ENCODE data around the gene BCL3.
"Not testable (repeated sequence)": the region's sequence is repeated elsewhere in the genome, so short reads cannot be mapped to it uniquely, and the experiment has no call there.

BCL3 gene

DNA sequence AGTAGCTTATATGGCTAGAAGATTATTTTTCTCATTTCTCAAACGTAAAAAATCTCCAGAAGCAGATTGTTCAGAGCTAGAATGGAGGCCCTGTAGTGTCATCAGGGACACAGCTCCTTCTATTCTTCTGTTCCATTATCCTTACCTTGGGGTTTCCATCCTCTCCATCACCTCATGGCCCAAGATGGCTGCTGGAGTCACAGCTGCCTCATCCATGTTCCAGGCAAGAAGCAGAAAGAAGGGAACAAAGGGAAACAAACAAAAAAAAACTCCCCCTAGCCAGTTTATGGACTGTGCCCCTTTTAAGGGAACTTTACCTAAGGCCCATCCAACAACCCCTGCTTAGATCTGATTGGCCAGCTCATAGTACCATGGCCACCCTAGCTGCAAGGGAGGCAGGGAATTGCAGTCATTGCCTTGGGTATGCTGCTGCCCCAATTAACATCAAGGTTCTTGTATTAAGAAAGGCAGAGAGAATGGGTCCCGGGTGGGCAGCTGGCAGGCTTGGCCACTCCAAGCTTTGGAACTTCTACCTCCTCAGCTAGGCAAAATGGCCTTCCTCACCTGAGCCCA is 33.8 kb upstream of the BCL3 start:
- peaks cover 3% of the 10 kb centered on the region for H3K36me3 Mint-ChIP-seq
- no peak overlapping the region for H3K27ac Mint-ChIP-seq
- no peak overlapping the region for H3K4me3 Mint-ChIP-seq
- peaks cover 4% of the 10 kb centered on the region for H3K4me1 Mint-ChIP-seq (ENCODE audit: low read depth)
- peaks cover 9% of the 10 kb centered on the region for H3K9me3 Mint-ChIP-seq (ENCODE audit: low read depth)
- H3K27me3 Mint-ChIP-seq: no peaks in the 10 kb centered on the region

DNA sequence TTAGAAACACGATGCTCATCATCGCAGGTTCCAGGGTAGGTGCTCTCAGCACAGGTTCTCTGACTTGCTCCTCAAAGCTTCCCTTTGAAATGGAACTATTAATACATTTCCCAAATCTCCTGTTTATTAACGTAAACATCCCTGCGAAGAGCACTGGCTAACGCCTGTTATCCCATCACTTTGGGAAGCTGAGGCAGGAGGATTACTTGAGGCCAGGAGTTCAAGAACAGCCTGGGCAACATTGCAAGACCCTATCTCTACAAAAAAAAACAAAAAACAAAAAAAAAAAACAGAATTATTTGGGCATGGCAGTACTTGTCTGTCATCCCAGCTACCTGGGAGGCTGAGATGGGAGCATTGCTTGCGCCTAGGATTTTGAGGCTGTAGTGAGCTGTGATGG is 30.9 kb upstream of the BCL3 start:
- H3K9me3 Mint-ChIP-seq (ENCODE audit: low read depth): peaks cover 9% of the 10 kb centered on the region
- H3K27ac Mint-ChIP-seq: no peak overlapping the region
- no peaks in the 10 kb centered on the region for H3K27me3 Mint-ChIP-seq
- H3K4me3 Mint-ChIP-seq: no peak overlapping the region
- H3K36me3 Mint-ChIP-seq: peaks cover 3% of the 10 kb centered on the region
- peaks cover 8% of the 10 kb centered on the region for H3K4me1 Mint-ChIP-seq (ENCODE audit: low read depth)

DNA sequence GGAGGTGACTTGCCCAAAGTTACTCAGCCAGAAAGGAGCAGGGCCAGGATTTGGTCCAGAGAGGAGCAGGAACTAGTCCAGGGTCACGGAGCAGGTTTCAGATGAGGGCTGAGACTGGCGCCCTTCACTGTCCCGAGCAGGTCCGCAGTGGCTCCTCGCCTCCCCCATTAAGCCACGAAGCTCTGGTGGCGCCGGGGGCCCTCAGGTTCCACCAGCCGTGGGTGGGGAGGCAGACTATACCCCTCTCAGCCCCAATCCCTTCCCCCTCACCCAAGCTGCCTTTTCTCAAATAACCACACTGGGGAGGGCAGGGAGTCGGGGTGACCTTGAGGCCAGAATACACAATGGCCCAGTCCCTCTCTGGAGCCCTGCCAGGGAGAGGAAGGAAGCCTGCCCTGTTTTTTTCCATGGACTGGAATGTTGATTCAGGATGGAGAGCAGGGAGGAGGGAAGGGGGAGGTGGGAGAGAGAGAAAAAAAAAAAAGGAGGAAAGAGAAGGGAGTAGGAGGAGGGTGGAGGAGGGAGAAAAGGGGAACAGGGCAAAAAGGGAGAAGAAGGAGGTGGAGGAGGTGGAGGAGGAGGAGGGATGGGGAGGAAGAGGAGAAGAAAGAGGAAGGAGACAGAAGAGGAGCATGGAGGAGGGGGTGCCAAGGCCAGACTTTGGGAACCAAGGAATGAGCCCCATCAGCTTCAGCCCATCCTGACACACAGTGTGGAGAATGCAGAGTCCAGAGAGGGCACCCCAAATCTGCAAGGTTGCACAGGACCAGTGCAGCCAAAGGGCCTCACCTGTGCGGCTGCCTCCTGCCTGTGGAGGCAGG is 29.9 kb upstream of the BCL3 start:
- H3K9me3 Mint-ChIP-seq (ENCODE audit: low read depth): peaks cover 9% of the 10 kb centered on the region
- H3K27me3 Mint-ChIP-seq: no peaks in the 10 kb centered on the region
- H3K27ac Mint-ChIP-seq: no peak overlapping the region
- peaks cover 15% of the 10 kb centered on the region for H3K4me1 Mint-ChIP-seq (ENCODE audit: low read depth)
- peaks cover 3% of the 10 kb centered on the region for H3K36me3 Mint-ChIP-seq
- no peak overlapping the region for H3K4me3 Mint-ChIP-seq

DNA sequence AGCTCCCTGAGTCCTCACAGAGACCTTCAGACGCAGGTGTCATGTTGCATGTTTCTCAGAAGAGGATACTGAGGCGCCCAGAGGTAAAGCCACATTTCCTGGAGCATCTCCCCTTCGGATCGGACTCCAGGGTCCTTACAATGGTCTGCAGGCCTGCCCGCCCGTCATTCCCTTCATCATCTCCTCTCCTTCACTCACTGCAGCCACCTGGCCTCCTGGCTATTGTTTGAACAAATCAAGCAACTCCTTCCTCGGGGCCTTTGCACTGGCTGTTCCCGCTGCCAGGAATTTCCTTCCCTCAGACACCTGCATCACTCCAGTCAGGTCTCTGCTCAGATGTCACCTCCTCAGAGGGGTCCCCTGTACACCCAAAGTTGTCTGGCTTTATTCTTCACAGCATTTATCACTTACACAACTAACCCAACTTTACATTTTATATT is 29.2 kb upstream of the BCL3 start:
- Mint-ChIP-seq H3K36me3 (peaks cover 3% of the 10 kb centered on the region), H3K27me3 (no peaks in the 10 kb centered on the region), H3K27ac (no peak overlapping the region), H3K9me3 (ENCODE audit: low read depth) (peaks cover 9% of the 10 kb centered on the region), H3K4me3 (no peak overlapping the region), H3K4me1 (ENCODE audit: low read depth) (peaks cover 21% of the 10 kb centered on the region)

DNA sequence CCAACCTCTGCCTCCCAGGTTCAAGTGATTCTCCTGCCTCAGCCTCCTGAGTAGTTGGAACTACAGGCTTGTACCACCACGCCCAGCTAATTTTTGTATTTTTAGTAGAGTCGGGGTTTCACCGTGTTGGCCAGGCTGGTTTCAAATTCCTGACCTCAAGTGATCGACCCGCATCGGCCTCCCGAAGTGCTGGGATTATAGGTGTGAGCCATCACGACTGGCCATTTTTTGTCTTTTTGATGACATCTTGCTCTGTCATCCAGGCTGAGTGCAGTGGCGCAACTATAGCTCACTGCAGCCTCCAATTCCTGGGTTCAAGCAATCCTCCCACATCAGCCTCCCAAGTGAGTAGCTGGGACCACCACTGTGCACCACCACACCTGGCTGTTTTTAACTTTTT is 28.1 kb upstream of the BCL3 start:
- not testable (repeated sequence) for H3K27ac Mint-ChIP-seq; H3K27me3 Mint-ChIP-seq; H3K36me3 Mint-ChIP-seq; H3K4me3 Mint-ChIP-seq; H3K9me3 Mint-ChIP-seq (ENCODE audit: low read depth)
- H3K4me1 Mint-ChIP-seq (ENCODE audit: low read depth): peaks cover 22% of the 10 kb centered on the region

DNA sequence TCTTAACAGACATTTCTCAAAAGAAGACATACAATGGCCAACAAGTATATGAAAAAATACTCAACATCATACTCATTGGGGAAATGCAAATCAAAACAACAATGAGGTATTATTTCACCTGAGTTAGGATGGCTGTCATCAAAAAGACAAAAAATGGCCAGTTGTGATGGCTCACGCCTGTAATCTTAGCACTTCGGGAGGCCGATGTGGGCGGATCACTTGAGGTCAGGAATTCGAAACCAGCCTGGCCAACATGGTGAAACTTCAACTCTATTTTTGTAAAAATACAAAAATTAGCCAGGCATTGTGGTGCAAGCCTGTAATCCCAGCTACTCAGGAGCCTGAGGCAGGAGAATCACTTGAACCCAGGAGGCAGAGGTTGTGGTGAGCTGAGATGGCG is 27.6 kb upstream of the BCL3 start:
- Mint-ChIP-seq H3K4me3 (no peak overlapping the region), H3K9me3 (ENCODE audit: low read depth) (no peaks in the 10 kb centered on the region), H3K27me3 (no peaks in the 10 kb centered on the region), H3K27ac (no peak overlapping the region), H3K36me3 (no peaks in the 10 kb centered on the region), H3K4me1 (ENCODE audit: low read depth) (peaks cover 22% of the 10 kb centered on the region)

DNA sequence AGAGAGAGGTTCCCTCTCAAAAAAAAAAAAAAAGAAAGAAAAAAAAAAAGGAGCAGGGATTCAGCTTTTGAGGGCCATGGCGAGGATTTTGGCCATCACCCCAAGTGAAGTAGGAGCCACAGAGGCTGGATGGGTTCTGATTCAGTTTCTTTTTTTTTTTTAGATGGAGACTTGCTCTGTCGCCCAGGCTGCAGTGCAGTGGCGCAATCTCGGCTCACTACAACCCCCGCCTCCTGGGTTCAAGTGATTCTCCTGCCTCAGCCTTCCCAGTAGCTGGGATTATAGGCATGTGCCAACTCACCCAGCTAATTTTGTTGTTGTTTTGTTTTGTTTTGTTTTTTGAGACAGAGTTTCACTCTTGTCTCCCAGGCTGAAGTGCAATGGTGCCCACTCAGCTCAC is 27.1 kb upstream of the BCL3 start:
- peaks cover 22% of the 10 kb centered on the region for H3K4me1 Mint-ChIP-seq (ENCODE audit: low read depth)
- not testable (repeated sequence) for H3K27me3 Mint-ChIP-seq; H3K27ac Mint-ChIP-seq; H3K4me3 Mint-ChIP-seq; H3K36me3 Mint-ChIP-seq; H3K9me3 Mint-ChIP-seq (ENCODE audit: low read depth)

DNA sequence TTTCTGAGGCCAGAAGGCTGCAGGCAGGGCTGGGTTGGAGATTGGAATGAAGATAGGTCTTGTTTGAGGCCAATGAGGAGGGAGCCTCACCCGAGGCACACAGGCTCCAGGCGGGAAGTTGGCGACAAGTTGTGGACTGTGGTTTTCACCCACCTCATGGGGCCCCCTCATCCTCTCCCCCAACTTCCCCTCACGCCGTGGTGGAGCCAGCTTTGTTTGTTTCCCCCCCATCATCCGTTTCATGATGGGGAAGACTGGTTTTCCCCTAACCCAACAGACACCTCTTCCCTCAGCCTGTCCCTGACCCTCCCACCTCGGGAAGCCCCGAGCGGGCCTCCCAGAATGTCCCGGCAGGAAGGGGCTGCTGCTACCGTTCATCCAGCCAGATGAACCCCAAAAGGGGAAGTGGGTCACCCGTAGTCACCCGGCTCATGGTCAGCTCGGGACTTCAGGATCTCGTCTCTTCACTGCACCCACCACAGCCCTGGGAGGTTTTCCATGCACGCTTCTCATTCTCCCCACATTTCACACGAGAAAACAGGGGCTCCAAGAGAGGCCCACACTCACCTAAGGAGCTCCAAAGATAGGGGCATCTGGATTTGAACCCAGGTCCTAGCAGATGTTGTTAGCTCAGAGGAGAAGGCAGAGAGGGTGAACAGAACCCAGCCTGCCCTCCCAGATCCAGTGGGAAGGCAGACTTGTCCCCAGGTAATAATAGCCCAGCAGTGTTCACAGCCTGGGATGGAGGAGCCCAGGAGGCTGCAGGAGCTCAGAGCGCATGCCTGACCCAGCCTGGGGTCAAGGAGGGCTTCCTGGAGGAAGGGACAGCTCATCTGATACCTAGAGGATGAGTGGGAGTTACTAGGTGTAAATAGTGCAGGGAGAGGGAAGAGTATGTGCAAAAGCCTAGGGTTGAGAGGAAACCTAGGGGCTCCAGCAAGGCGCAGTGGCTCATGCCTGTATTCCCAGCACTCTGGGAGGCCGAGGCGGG is 26.1 kb upstream of the BCL3 start:
- no peak overlapping the region for H3K27ac Mint-ChIP-seq
- H3K4me1 Mint-ChIP-seq (ENCODE audit: low read depth): peaks cover 22% of the 10 kb centered on the region
- no peaks in the 10 kb centered on the region for H3K27me3 Mint-ChIP-seq
- no peaks in the 10 kb centered on the region for H3K36me3 Mint-ChIP-seq
- H3K4me3 Mint-ChIP-seq: peak overlapping the region; percentile 49
- no peaks in the 10 kb centered on the region for H3K9me3 Mint-ChIP-seq (ENCODE audit: low read depth)

DNA sequence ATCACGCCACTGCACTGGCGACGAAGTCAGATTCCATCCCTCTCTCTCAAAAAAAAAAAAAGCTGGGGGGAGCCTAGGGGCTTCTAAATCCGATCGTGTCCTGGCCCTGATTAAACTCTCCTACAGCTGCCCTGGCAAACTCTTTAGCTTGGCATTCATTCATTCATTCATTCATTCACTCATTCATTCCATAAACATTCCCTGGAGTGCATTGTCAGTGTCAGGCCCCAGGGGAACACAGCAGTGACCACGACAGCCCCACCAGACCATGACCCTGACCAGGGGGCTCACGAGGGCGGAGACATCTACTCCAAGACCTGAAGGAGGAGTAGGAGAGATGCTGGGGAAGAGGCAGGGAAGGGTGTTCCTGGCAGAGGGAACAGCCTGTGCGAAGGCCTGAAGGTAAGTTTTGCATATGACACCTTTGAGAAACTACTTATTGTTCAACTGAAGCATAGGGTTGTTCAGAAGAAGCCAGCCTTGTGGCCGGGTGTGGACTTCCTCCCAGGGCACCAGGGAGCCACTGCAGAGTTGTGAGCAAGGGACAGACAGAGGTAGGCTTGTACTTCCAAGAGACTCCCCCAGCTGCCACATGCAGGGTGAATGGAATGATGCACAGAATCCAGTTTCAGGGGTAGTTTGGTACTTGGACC is 25.1 kb upstream of the BCL3 start:
- Mint-ChIP-seq H3K4me1 (ENCODE audit: low read depth) (peaks cover 26% of the 10 kb centered on the region), H3K9me3 (ENCODE audit: low read depth) (no peaks in the 10 kb centered on the region), H3K27me3 (no peaks in the 10 kb centered on the region), H3K4me3 (no peak overlapping the region), H3K36me3 (no peaks in the 10 kb centered on the region), H3K27ac (no peak overlapping the region)

DNA sequence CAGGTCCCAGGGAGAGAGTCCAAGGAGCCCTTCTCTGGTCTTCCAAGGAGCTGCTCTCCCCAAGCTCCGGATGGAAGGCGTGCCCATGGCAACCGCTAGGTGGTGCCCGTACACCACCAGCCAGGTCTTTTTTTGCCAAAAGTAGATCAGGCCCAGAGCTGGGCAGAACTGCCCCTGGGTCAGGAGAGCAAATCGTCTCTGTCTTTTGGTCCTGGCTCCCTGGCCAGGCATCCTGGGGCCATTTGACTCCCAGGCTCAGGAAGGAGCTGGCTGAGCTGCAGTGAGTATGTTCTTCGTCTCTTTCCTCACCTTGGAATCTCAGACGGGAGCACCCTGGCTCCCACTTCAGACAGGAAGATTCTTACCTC is 24.6 kb upstream of the BCL3 start:
- Mint-ChIP-seq H3K36me3 (no peaks in the 10 kb centered on the region), H3K27me3 (no peaks in the 10 kb centered on the region), H3K4me3 (no peak overlapping the region), H3K9me3 (ENCODE audit: low read depth) (no peaks in the 10 kb centered on the region), H3K27ac (no peak overlapping the region), H3K4me1 (ENCODE audit: low read depth) (peaks cover 26% of the 10 kb centered on the region)

DNA sequence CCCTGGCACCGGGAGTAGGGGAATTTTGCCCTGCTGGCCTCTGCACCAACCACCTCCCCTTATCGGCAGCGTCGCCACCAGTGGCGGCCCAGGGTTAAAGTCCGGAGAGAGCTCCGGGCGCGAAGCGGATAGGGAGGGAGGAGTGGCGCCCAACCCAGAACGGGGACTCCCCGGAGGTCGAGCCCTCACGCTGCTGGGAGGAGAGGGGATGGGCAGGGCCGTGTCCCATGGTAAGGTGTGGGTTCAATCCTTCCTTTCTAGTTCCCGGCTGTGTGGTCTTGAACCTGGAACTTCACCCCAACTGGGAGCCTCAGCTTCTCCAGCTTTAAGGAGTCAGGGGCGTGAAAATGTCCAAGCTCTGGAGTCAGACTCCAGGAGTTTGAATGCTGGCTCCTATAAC is 23.3 kb upstream of the BCL3 start:
- no peaks in the 10 kb centered on the region for H3K9me3 Mint-ChIP-seq (ENCODE audit: low read depth)
- peaks cover 26% of the 10 kb centered on the region for H3K4me1 Mint-ChIP-seq (ENCODE audit: low read depth)
- no peak overlapping the region for H3K4me3 Mint-ChIP-seq
- no peaks in the 10 kb centered on the region for H3K36me3 Mint-ChIP-seq
- H3K27ac Mint-ChIP-seq: no peak overlapping the region
- H3K27me3 Mint-ChIP-seq: no peaks in the 10 kb centered on the region

DNA sequence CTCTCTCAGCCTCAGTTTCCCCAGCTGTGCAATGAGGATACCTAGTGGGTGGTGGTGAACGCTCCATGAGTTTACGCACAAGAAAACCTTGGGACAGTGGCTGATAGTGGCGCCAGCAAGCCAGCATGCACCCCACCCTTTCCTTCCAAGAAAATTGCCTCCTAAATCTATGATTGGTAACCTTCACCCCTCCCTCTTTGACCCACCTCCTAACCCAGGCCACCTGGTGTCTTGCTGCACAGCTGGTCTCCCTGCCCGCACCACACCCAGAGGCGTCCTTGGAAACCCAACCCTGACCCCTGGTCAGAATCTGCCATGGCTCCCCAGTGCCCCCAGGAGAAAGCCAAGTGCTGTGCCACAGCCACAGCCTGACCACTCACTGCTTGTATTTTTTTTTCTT is 22.8 kb upstream of the BCL3 start:
- Mint-ChIP-seq H3K27me3 (no peaks in the 10 kb centered on the region), H3K9me3 (ENCODE audit: low read depth) (no peaks in the 10 kb centered on the region), H3K27ac (no peak overlapping the region), H3K4me1 (ENCODE audit: low read depth) (peaks cover 26% of the 10 kb centered on the region), H3K36me3 (no peaks in the 10 kb centered on the region), H3K4me3 (no peak overlapping the region)

DNA sequence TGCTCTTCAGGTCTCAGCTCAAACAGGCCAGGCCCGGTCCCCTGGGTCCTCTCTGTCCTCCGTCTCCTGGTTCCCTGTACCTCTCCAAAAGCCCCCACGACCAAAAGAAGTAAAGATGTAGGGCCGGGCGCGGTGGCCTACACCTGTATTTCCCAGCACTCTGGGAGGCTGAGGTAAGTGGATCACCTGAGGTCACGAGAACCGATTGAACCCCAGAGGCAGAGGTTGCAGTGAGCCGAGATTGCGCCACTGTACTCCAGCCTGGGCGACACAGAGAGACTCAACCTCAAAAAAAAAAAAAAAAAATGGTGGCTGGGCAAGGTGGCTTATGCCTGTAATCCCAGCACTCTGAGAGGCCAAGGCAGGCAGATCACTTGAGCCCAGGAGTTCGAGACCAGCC is 22.0 kb upstream of the BCL3 start:
- Mint-ChIP-seq H3K27ac (no peak overlapping the region), H3K9me3 (ENCODE audit: low read depth) (no peaks in the 10 kb centered on the region), H3K4me1 (ENCODE audit: low read depth) (peaks cover 26% of the 10 kb centered on the region), H3K36me3 (no peaks in the 10 kb centered on the region), H3K4me3 (no peak overlapping the region), H3K27me3 (no peaks in the 10 kb centered on the region)

DNA sequence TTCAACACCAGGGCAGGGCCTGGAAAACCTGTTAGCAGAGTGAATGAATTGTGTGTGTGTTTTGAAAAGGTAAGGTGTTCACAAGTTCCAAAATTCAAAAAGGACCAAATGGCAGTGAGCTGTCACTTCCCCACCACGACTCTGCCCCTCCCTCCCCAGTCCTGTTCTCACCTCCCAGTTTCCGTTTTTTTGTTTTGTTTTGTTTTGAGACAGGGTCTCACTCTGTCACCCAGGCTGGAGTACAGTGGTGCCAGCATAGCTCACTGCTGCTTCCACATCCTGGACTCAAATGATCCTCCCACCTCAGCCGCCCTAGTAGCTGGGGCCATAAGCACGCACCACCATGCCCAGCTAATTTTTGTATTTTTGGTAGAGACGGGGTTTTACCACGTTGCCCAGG is 20.3 kb upstream of the BCL3 start:
- Mint-ChIP-seq H3K36me3 (no peaks in the 10 kb centered on the region), H3K27me3 (no peaks in the 10 kb centered on the region), H3K4me3 (no peak overlapping the region), H3K27ac (no peak overlapping the region), H3K9me3 (ENCODE audit: low read depth) (no peaks in the 10 kb centered on the region), H3K4me1 (ENCODE audit: low read depth) (peaks cover 16% of the 10 kb centered on the region)

Data from activated naive CD8-positive, alpha-beta T cell (primary cell).